ENCODE measurements around the gene STX8. TPM values are rescaled to one million over a fixed set of nuclear protein-coding genes. Genes with fewer than 3 reads are reported as not detected.

STX8 gene
- total RNA-seq, 1 experiment from 2014 or later: 38.8 TPM

GRCh38 chr17:9470171-9470570 is 105.4 kb downstream of the STX8 start:
- Histone ChIP-seq H3K9ac (ENCODE audit: low read length) (no peak overlapping the region), H3K4me2 (ENCODE audit: low read length) (no peak overlapping the region), H3K9me2 (ENCODE audit: insufficient read depth) (no peaks in the 10 kb centered on the region), H3K36me3 (ENCODE audit: control insufficient read depth in 1 of 2, insufficient read depth in 2 of 2, low read length in 2 of 2) (no peaks in the 10 kb centered on the region), H4K20me1 (ENCODE audit: insufficient read depth) (no peaks in the 10 kb centered on the region), H3K27me3 (ENCODE audit: insufficient read depth, low read length) (no peaks in the 10 kb centered on the region), H3K27ac (ENCODE audit: low read depth, low read length) (no peak overlapping the region), H3K4me3 (replicated peaks in 1 of 2; ENCODE audit: low read depth in 1 of 2, low read length in 2 of 2) (no peak overlapping the region), H3K79me2 (ENCODE audit: insufficient read depth, low read length) (no peaks in the 10 kb centered on the region), H2AFZ (ENCODE audit: low read depth, low read length, poor library complexity, severe bottlenecking) (no peak overlapping the region), H3K4me1 (ENCODE audit: control insufficient read depth in 1 of 2, insufficient read depth in 2 of 2, low read length in 2 of 2) (no peaks in the 10 kb centered on the region), H3K9me3 (ENCODE audit: control insufficient read depth in 1 of 2, insufficient read depth in 1 of 2, low read depth in 1 of 2, low read length in 2 of 2) (no peaks in the 10 kb centered on the region)
- ChIA-PET POLR2A (no interaction called here), RAD21 (ENCODE audit: low non-redundant PET in 1 of 2, low total read pairs in 2 of 2, uncharacterized antibody in 2 of 2, unreplicated experiment in 2 of 2) (no interaction called here), CTCF (no interaction called here)
- intact Hi-C loops (cut with micrococcal nuclease): no loop called here
- DNase-seq (ENCODE audit: low read depth, low spot score): no peak
- TF ChIP-seq POLR2AphosphoS5 (IDR thresholded peaks at IDR 0.05; ENCODE audit: low read depth, low read length) (no peak), EGR1 (IDR thresholded peaks at IDR 0.05; ENCODE audit: low read depth) (no peak), ELF1 (IDR thresholded peaks at IDR 0.05; ENCODE audit: borderline replicate concordance, low read depth) (no peak), TCF7L2 (IDR thresholded peaks at IDR 0.05; ENCODE audit: borderline replicate concordance, extremely low read depth, insufficient read depth, insufficient read length) (no peak), RAD21 (IDR thresholded peaks at IDR 0.05; ENCODE audit: low read depth) (no peak), CTCF (IDR thresholded peaks at IDR 0.05 in 2 of 3, conservative IDR thresholded peaks at IDR 0.05 in 1 of 3; ENCODE audit: borderline replicate concordance in 1 of 3, insufficient read depth in 1 of 3, low read depth in 2 of 3, low read length in 2 of 3) (no peak), SIN3A (IDR thresholded peaks at IDR 0.05; ENCODE audit: low read depth) (no peak), POLR2A (IDR thresholded peaks at IDR 0.05; ENCODE audit: borderline replicate concordance, extremely low read depth, insufficient read depth, insufficient read length) (no peak), ZFX (IDR thresholded peaks at IDR 0.05) (no peak), EZH2 (IDR thresholded peaks at IDR 0.05) (no peak)
- no TSS peak for BruUV-seq (replicated peaks)
- ATAC-seq: no peak

- RAD21 ChIA-PET (ENCODE audit: low non-redundant PET in 1 of 2, low total read pairs in 2 of 2, uncharacterized antibody in 2 of 2, unreplicated experiment in 2 of 2): no interaction called here
- Histone ChIP-seq H3K4me3 (replicated peaks in 1 of 2; ENCODE audit: low read depth in 1 of 2, low read length in 2 of 2) (no peak overlapping the region), H3K4me2 (ENCODE audit: low read length) (no peak overlapping the region), H3K27me3 (ENCODE audit: insufficient read depth, low read length) (no peaks in the 10 kb centered on the region), H3K9me3 (ENCODE audit: control insufficient read depth in 1 of 2, insufficient read depth in 1 of 2, low read depth in 1 of 2, low read length in 2 of 2) (no peaks in the 10 kb centered on the region), H4K20me1 (ENCODE audit: insufficient read depth) (no peaks in the 10 kb centered on the region), H2AFZ (ENCODE audit: low read depth, low read length, poor library complexity, severe bottlenecking) (no peak overlapping the region), H3K4me1 (ENCODE audit: control insufficient read depth in 1 of 2, insufficient read depth in 2 of 2, low read length in 2 of 2) (no peaks in the 10 kb centered on the region), H3K27ac (ENCODE audit: low read depth, low read length) (no peak overlapping the region), H3K9me2 (ENCODE audit: insufficient read depth) (no peaks in the 10 kb centered on the region), H3K36me3 (ENCODE audit: control insufficient read depth in 1 of 2, insufficient read depth in 2 of 2, low read length in 2 of 2) (no peaks in the 10 kb centered on the region), H3K9ac (ENCODE audit: low read length) (no peak overlapping the region), H3K79me2 (ENCODE audit: insufficient read depth, low read length) (no peaks in the 10 kb centered on the region)
- CTCF ChIA-PET: no interaction called here
- POLR2A ChIA-PET: no interaction called here
- intact Hi-C loops (cut with micrococcal nuclease): no loop called here
- ATAC-seq (no peak), DNase-seq (ENCODE audit: low read depth, low spot score) (no peak)
- BruUV-seq (replicated peaks): no TSS peak
- TF ChIP-seq JUND (IDR thresholded peaks at IDR 0.05) (no peak), SP1 (IDR thresholded peaks at IDR 0.05; ENCODE audit: low read depth) (no peak), REST (IDR thresholded peaks at IDR 0.05; ENCODE audit: low read depth) (no peak), EGR1 (IDR thresholded peaks at IDR 0.05; ENCODE audit: low read depth) (no peak), EZH2phosphoT487 (IDR thresholded peaks at IDR 0.05; ENCODE audit: borderline replicate concordance) (no peak), CEBPB (IDR thresholded peaks at IDR 0.05; ENCODE audit: low read depth) (no peak), CTCF (IDR thresholded peaks at IDR 0.05 in 2 of 3, conservative IDR thresholded peaks at IDR 0.05 in 1 of 3; ENCODE audit: borderline replicate concordance in 1 of 3, insufficient read depth in 1 of 3, low read depth in 2 of 3, low read length in 2 of 3) (no peak)
Measured at GRCh38 chr17:9468937-9469336, 106.7 kb downstream of the STX8 start.
